Suppressor macrophage treated with lipopolysaccharide for 1 hour (primary cell): ENCODE measurements around the gene PCMTD2.
A peak's percentile ranks its signal among the peaks of the same experiment; 100 is the strongest.

ENCODE experiments used
- DNase-seq, 3 donors: peaks; one replicate each; pipeline ENCODE4 v3.0.0-alpha.2; 2020 to 2022

PCMTD2 gene

DNA sequence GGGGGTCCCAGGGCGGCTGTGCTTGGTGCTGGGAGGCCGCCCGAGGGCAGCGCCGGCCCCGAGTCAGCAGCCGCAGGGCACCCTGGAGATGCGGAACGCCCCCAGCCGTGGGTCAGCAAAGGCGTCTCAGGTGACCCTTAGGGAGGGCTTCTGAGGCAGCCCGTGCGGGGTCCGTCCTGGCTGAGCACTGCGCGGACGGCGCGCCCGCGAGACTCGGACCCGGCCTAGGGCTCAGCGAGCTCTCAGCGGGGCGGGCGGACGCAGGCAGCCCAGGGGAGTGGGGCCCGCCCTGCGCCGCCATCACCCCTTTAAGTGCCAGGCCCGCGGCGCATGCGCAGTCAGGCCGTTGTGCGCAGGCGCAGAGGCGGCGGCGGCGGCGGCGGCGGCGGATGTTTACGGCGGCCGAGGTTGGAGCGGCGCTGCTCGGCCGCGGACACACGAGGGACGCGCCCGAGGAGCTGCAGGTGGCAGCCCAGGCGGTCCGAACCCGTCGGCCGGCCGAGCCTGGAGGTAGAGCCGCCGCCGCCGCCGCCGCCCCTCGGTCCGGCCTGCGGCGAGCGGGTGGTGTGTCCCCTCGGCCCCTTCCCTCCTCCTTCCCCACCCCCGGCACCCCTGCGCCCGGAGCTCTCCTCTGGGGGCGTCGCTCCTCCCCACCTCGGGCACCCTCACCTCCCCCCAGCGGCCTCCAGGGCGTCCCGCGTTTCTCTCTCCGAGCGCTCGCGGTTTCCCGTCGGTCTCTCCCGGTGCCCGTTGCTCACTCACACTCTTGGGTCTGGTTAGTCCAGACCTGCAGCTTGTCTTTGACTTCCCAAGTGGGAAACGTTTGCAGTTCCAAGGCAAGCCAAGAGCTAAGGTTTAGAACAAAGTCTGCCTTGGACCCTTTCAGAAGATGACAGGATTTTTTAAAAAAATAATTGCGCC, at the start of gene PCMTD2:
PCMTD2 (plus strand) TSS at position 388 of the 921 bp plus-strand sequence. CDS start 4,218 bp downstream, outside the sequence.
- peak; percentile 92 to 96 (median 95) for DNase-seq

DNA sequence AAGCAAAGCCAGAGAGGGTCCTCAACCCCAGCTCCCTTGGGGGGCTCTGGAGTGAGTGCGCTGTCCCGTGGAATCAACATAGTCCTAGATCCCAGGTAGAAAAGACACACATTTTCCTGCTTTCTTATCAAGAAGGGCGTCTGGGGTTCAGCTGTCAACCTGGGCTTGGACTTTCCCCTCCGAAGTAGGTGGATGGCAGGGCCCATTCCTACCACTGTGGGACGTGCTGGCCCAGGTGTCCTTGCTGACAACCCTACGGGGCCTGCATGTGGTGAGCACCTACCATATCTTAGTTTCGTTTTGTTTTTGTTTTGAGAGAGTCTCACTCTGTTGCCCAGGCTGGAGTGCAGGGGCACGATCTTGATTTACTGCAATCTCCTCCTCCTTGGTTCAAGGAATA, 48.9 kb upstream of the PCMTD2 start:
- DNase-seq, result no peak

GRCh38 chr20:64207641-64208590, 47.6 kb upstream of the PCMTD2 start:
- DNase-seq, result no peak

GRCh38 chr20:64209148-64209547, 46.4 kb upstream of the PCMTD2 start:
- DNase-seq, result no peak

- no peak for DNase-seq
Observed at GRCh38 chr20:64210656-64211369, 44.7 kb upstream of the PCMTD2 start.

GRCh38 chr20:64211874-64212658, 43.5 kb upstream of the PCMTD2 start:
- no peak for DNase-seq

DNA sequence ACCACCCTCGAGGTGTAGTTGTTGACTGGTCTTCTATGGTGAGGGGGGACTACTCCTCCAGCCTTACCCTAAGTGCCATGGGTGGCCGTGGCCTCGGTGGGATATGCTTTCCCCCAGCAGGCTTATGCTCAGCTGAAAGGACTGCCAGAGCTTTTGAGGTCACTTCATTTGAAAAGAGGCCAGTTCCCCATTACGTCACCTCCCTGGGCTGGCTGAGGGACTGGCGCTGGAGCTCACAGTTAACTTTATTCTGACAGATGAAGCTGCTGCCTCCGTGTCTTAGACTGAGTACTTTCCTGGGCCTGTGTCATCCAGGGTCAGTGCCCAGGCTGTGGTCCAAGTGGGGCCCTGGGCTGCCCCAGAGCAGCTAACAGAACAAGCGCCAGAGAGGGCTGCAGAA, 42.8 kb upstream of the PCMTD2 start:
- DNase-seq, result no peak

DNA sequence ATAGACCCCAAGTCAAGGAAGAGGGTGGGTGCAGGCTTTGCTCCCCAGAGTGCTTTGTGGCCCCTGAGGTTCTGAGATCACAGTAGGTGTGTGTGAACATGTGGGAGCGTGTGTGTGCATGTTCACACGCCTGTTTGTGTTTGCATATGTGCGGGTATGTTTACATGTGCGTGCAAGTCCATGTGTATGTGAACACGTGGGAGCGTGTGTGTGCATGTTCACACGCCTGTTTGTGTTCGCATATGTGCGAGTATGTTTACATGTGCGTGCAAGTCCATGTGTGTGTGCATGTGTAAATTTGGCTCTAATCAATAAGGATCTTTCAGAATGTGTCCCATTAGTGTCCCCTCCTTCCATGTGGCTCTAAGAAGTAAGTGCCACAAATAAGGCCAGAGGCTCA, 41.4 kb upstream of the PCMTD2 start:
- no peak for DNase-seq

DNA sequence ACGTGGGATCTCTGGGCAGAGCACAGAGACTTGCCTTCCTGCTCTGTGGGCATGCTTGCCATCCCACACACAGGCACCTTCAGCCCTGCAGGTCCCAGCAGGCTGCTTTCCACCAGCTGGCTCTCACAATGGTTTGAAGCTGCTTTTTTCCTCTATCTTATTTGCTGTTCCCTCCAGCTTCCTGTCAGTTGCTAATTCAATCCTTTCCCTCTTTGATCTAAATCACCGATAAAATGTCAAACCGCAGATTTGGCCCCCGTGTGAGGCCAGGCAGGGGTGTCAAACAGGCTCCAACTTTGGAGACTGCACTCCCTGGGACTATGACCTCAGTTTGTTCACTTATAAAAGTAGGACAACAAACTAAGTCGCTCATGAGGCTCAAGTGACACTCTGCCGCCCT, 40.6 kb upstream of the PCMTD2 start:
- DNase-seq, result no peak

GRCh38 chr20:64216036-64216435, 39.5 kb upstream of the PCMTD2 start:
- DNase-seq, result no peak

GRCh38 chr20:64216910-64217309, 38.6 kb upstream of the PCMTD2 start:
- no peak for DNase-seq

- DNase-seq, result no peak
Observed at GRCh38 chr20:64217539-64218221, 37.9 kb upstream of the PCMTD2 start.

GRCh38 chr20:64219202-64219601, 36.3 kb upstream of the PCMTD2 start:
- no peak for DNase-seq

- DNase-seq, result no peak
Observed at GRCh38 chr20:64219730-64220129, 35.8 kb upstream of the PCMTD2 start.

GRCh38 chr20:64220420-64220819, 35.1 kb upstream of the PCMTD2 start:
- no peak for DNase-seq

- no peak for DNase-seq
Observed at GRCh38 chr20:64220891-64221527, 34.5 kb upstream of the PCMTD2 start.

DNA sequence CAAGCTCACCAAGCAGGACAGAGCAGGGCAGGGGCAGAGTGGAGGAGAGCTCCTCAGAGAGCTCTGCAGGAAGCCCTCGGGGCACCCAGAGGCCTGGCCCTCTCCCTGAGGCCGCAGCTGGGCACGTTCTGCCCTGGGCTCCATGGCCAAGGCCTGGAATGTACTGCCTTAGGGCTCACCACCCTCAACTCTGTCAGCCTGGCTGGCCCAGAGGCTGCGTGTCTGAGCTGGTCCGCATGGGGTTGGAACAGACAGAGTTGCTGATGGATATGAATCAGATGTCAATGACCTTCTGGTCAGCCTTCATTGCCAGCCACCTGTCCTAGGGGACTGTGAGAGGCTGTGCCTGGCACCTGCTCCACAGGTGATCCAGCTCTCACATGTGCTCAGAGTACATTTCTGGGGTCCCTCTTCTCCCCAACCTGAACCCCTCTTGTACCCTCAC, 33.2 kb upstream of the PCMTD2 start:
- DNase-seq, result no peak

- DNase-seq, result no peak
Observed at GRCh38 chr20:64222851-64223525, 32.6 kb upstream of the PCMTD2 start.

- DNase-seq, result no peak
Observed at GRCh38 chr20:64223526-64224067, 32.0 kb upstream of the PCMTD2 start.
